GM19193 (cell line): ENCODE results near the gene DNAJC1.

Source experiments
- POLR2A ChIP-seq: IDR thresholded peaks from 4 replicates; pipeline ENCODE4 v1.6.1; 2011; ENCODE audit not compliant: insufficient read depth, insufficient read length; ENCODE audit errors: extremely low read depth

The DNAJC1 gene

GRCh38 chr10:21946946-21947345 is 56.6 kb downstream of the DNAJC1 start:
- no peak for TF ChIP-seq POLR2A

GRCh38 chr10:21944727-21945386 is 58.7 kb downstream of the DNAJC1 start:
- TF ChIP-seq POLR2A = no peak

- no peak for TF ChIP-seq POLR2A
These were observed 59.8 kb downstream of the DNAJC1 start for GRCh38 chr10:21943633-21944265.

- TF ChIP-seq POLR2A = no peak
These were observed 68.0 kb downstream of the DNAJC1 start for GRCh38 chr10:21935439-21936023.

GRCh38 chr10:21934307-21934706 is 69.2 kb downstream of the DNAJC1 start:
- no peak for TF ChIP-seq POLR2A

- TF ChIP-seq POLR2A = no peak
These were observed 74.5 kb downstream of the DNAJC1 start for GRCh38 chr10:21929070-21929469.

GRCh38 chr10:21927631-21928353 is 75.7 kb downstream of the DNAJC1 start:
- TF ChIP-seq POLR2A = no peak

GRCh38 chr10:21926949-21927348 is 76.6 kb downstream of the DNAJC1 start:
- no peak for TF ChIP-seq POLR2A

GRCh38 chr10:21926358-21926925 is 77.1 kb downstream of the DNAJC1 start:
- TF ChIP-seq POLR2A = no peak

- TF ChIP-seq POLR2A = no peak
These were observed 77.7 kb downstream of the DNAJC1 start for GRCh38 chr10:21925851-21926250.

- TF ChIP-seq POLR2A = no peak
These were observed 79.0 kb downstream of the DNAJC1 start for GRCh38 chr10:21924511-21924910.

GRCh38 chr10:21920633-21921032 is 82.9 kb downstream of the DNAJC1 start:
- TF ChIP-seq POLR2A = no peak

GRCh38 chr10:21919906-21920305 is 83.6 kb downstream of the DNAJC1 start:
- no peak for TF ChIP-seq POLR2A

GRCh38 chr10:21919117-21919516 is 84.4 kb downstream of the DNAJC1 start:
- no peak for TF ChIP-seq POLR2A

GRCh38 chr10:21912625-21913024 is 90.9 kb downstream of the DNAJC1 start:
- no peak for TF ChIP-seq POLR2A
